GM21529 (cell line): ENCODE results near the gene CFHR2.

Experiments used
- ATAC-seq: cut with Tn5 transposase; IDR thresholded peaks from one replicate; pipeline ENCODE4 v1.9.1; 2021; ENCODE audit not compliant: unreplicated experiment

CFHR2 gene

GRCh38 chr1:196997423-196997822, 53.9 kb downstream of the CFHR2 start:
- ATAC-seq: no peak

GRCh38 chr1:197001828-197002227, 58.3 kb downstream of the CFHR2 start:
- no peak for ATAC-seq

- no peak for ATAC-seq
These were observed 59.6 kb downstream of the CFHR2 start for GRCh38 chr1:197003132-197003531.

GRCh38 chr1:197008861-197009260, 65.3 kb downstream of the CFHR2 start:
- no peak for ATAC-seq
